MCF 10A (cell line): ENCODE data around the gene EGLN1. TPM values are rescaled to one million over a fixed set of nuclear protein-coding genes. Genes with fewer than 3 reads are reported as not detected.
"Not testable (repeated sequence)": the region's sequence is repeated elsewhere in the genome, so short reads cannot be mapped to it uniquely, and the experiment has no call there.

Experiments
- Bru-seq: library from RNA; stranded (reverse); fragments of 400-500 nt; gene quantifications from one replicate; lab custom pipeline; 2021; lab: Mats Ljungman, UMichigan
- BruChase-seq, 2 experiments: library from RNA; stranded (reverse); fragments of 400-500 nt; gene quantifications; one replicate each; lab custom pipeline; 2021; lab: Mats Ljungman, UMichigan
- BruUV-seq: library from RNA; stranded (reverse); fragments of 400-500 nt; replicated peaks from 2 replicates; lab custom pipeline; 2021; lab: Mats Ljungman, UMichigan
- CTCF ChIA-PET: fragments of 300-600 bp; sonication (Branson Sonifier 250); formaldehyde crosslinking; extraction: SDS; loops from one replicate; lab custom pipeline; 2021; ENCODE audit warnings: antibody characterized with exemption, inconsistent platforms; lab: Yijun Ruan, JAX
- POLR2A ChIA-PET: fragments of 300-600, 350-650 bp; sonication (Branson Sonifier 250); formaldehyde crosslinking; extraction: SDS; loops from one replicate; lab custom pipeline; 2020; ENCODE audit warnings: antibody characterized with exemption, inconsistent platforms; lab: Yijun Ruan, JAX
- DNase-seq: peaks from one replicate; pipeline ENCODE4 v3.0.0-alpha.2; 2018; ENCODE audit not compliant: unreplicated experiment
- H3K27ac Mint-ChIP-seq: one replicate; pipeline ENCODE4 v1.8.0; 2022; ENCODE audit warnings: mild to moderate bottlenecking, low read depth, mixed read lengths; ENCODE audit not compliant: unreplicated experiment
- H3K27me3 Mint-ChIP-seq: one replicate; pipeline ENCODE4 v1.8.0; 2022; ENCODE audit warnings: mixed read lengths; ENCODE audit not compliant: insufficient read depth, unreplicated experiment
- H3K36me3 Mint-ChIP-seq: one replicate; pipeline ENCODE4 v1.8.0; 2022; ENCODE audit warnings: mild to moderate bottlenecking, moderate library complexity, mixed read lengths; ENCODE audit not compliant: insufficient read depth, unreplicated experiment
- H3K4me1 Mint-ChIP-seq: one replicate; pipeline ENCODE4 v1.8.0; 2022; ENCODE audit warnings: mixed read lengths; ENCODE audit not compliant: insufficient read depth, unreplicated experiment
- H3K4me3 Mint-ChIP-seq: one replicate; pipeline ENCODE4 v1.8.0; 2022; ENCODE audit warnings: mild to moderate bottlenecking, moderate library complexity, mixed read lengths; ENCODE audit not compliant: unreplicated experiment
- H3K9me3 Mint-ChIP-seq: one replicate; pipeline ENCODE4 v1.8.0; 2022; ENCODE audit warnings: mixed read lengths; ENCODE audit not compliant: unreplicated experiment
- CTCF ChIP-seq: fragments of 200-600 bp; IDR thresholded peaks from one replicate; pipeline ENCODE4 v1.8.0; 2022; ENCODE audit warnings: antibody characterized with exemption, mild to moderate bottlenecking; ENCODE audit not compliant: unreplicated experiment
- intact Hi-C: fragments of 100-400 bp; cut with micrococcal nuclease; formaldehyde crosslinking; loops from 2 replicates; pipeline ENCODE4 v1.14.1; 2022
- long read RNA-seq: library from polyadenylated mRNA; stranded (forward); transcript quantifications from one replicate; pipeline ENCODE4 v2.0.0, GENCODE V29; 2022
- total RNA-seq: library from RNA; stranded (reverse); gene quantifications from 2 replicates; pipeline ENCODE4 v1.2.3, GENCODE V29; 2022

The EGLN1 gene
- total RNA-seq: 67.3 and 68.8 TPM in 2 replicates
- Bru-seq, nascent RNA: percentile 85 among the genes with signal in this experiment
- percentile 91 among the genes with signal in this experiment for BruChase-seq, experiment 1, labeled RNA remaining after a 6-hour chase
- BruChase-seq, experiment 2, labeled RNA remaining after a 2-hour chase: percentile 84 among the genes with signal in this experiment
- long read RNA-seq, full-length matches to known transcripts: 224 of 273 reads
- long read RNA-seq, partial matches to known transcripts: 6 of 273 reads
- long read RNA-seq, other reads (novel, unspliced or antisense): 43 of 273 reads

- H3K36me3 Mint-ChIP-seq: no peaks in the 10 kb centered on the region
- intact Hi-C loops: loop anchor here (1.0 to 2.0 kb wide), 6 partner anchors 27 to 168 kb away; partner anchors contain the start of gene TSNAX
- H3K27me3 Mint-ChIP-seq: no peaks in the 10 kb centered on the region
- peak; percentile 43 for TF ChIP-seq CTCF
- H3K27ac Mint-ChIP-seq: peak within 1 kb of the TSS; percentile 87
- ChIA-PET POLR2A (interaction anchor here (0.6 to 9.9 kb wide), 18 partner anchors 8 to 182 kb away, joined by 3 to 247 read pairs (median 9); partner anchors contain the start of genes EXOC8, SPRTN and TSNAX), CTCF (interaction anchor here (0.6 to 3.6 kb wide), 9 partner anchors 10 to 190 kb away, joined by 3 to 27 read pairs (median 5); no protein-coding TSS in a partner anchor)
- no TSS peak for BruUV-seq
- no peaks in the 10 kb centered on the region for H3K9me3 Mint-ChIP-seq
- H3K4me1 Mint-ChIP-seq: peaks cover 34% of the 10 kb centered on the region
- peak; percentile 95 for DNase-seq
- peak within 1 kb of the TSS; percentile 82 for H3K4me3 Mint-ChIP-seq
Observed at GRCh38 chr1:231421971-231422797, at the start of gene EGLN1. Gene EGLN1, minus strand, starts transcription at chr1:231422287. Its CDS starts 399 bp downstream, at chr1:231421888.

- H3K27me3 Mint-ChIP-seq, H3K27ac Mint-ChIP-seq, H3K36me3 Mint-ChIP-seq, POLR2A ChIA-PET, CTCF ChIA-PET, H3K4me3 Mint-ChIP-seq, DNase-seq, intact Hi-C loops, H3K4me1 Mint-ChIP-seq, BruUV-seq, H3K9me3 Mint-ChIP-seq: not testable (repeated sequence)
Observed at GRCh38 chr1:231471500-231471899, 49.4 kb upstream of the EGLN1 start.

- H3K4me1 Mint-ChIP-seq, H3K9me3 Mint-ChIP-seq, POLR2A ChIA-PET, BruUV-seq, H3K4me3 Mint-ChIP-seq, H3K36me3 Mint-ChIP-seq, intact Hi-C loops, DNase-seq, H3K27me3 Mint-ChIP-seq, H3K27ac Mint-ChIP-seq: not testable (repeated sequence)
- CTCF ChIA-PET: interaction anchor here (0.6 kb wide), 1 partner anchor 100 kb away, joined by 3 read pairs; no protein-coding TSS in a partner anchor
Observed at GRCh38 chr1:231471027-231471426, 48.9 kb upstream of the EGLN1 start.

- H3K27ac Mint-ChIP-seq: no peak overlapping the region
- H3K4me3 Mint-ChIP-seq: no peak overlapping the region
- BruUV-seq: no TSS peak
- POLR2A ChIA-PET: interaction anchor here (1.0 kb wide), 1 partner anchor 119 kb away, joined by 5 read pairs; no protein-coding TSS in a partner anchor
- H3K27me3 Mint-ChIP-seq: no peaks in the 10 kb centered on the region
- no peaks in the 10 kb centered on the region for H3K9me3 Mint-ChIP-seq
- DNase-seq: no peak
- H3K4me1 Mint-ChIP-seq: no peaks in the 10 kb centered on the region
- no peaks in the 10 kb centered on the region for H3K36me3 Mint-ChIP-seq
- CTCF ChIA-PET: interaction anchor here (0.5 to 0.6 kb wide), 2 partner anchors 13 to 28 kb away, joined by 3 read pairs; no protein-coding TSS in a partner anchor
- TF ChIP-seq CTCF: no peak
- intact Hi-C loops: no loop called here
Observed at GRCh38 chr1:231467986-231468385, 45.9 kb upstream of the EGLN1 start.
